ENCODE results near the gene CRIP1.

Gene CRIP1

DNA sequence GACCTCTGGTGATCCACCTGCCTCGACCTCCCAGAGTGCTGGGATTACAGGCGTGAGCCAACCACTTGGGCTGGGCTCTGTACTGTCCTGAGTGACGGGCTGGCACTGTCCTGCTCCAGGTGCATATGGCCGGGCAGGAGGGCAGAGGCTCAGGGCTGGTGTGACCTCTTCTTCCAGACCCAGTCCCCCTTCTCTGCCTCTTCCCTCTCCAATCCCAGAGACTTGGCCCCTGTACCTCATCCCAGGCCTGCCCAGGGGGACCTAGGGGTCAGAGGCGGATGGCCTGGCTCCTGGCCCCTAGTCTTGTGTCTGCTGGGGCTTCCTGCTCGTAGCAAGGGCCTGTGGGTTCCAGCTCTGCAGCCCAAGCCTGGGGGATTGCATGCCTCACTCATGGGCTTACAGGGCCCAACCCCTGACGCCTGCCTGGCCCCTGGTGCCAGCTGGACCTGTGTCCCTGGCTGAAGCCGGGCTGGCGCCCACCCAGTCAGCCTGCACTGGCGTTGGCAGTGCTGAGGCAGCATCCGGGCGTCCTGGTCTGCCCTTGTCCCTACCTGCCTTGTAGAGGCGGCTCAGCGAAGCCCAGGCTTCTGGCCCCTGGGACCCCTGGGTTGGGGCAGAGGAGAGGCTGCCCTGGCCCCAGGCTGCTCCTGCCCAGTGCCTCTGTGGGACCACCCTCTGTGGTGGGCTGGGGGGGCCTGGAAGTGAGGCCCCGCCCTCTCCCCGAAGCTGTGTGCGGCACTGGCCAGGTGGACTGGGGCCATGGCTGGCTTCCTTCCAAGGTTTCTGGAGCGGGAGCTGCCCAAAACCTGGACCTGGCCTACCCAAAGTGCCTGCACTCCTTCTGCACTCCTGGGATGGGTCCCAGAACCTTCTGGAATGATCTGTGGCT, 8.7 kb downstream of the CRIP1 start:
- no peak for DNase-seq

GRCh38 chr14:105495990-105496830, 9.5 kb downstream of the CRIP1 start:
- DNase-seq: no peak

DNA sequence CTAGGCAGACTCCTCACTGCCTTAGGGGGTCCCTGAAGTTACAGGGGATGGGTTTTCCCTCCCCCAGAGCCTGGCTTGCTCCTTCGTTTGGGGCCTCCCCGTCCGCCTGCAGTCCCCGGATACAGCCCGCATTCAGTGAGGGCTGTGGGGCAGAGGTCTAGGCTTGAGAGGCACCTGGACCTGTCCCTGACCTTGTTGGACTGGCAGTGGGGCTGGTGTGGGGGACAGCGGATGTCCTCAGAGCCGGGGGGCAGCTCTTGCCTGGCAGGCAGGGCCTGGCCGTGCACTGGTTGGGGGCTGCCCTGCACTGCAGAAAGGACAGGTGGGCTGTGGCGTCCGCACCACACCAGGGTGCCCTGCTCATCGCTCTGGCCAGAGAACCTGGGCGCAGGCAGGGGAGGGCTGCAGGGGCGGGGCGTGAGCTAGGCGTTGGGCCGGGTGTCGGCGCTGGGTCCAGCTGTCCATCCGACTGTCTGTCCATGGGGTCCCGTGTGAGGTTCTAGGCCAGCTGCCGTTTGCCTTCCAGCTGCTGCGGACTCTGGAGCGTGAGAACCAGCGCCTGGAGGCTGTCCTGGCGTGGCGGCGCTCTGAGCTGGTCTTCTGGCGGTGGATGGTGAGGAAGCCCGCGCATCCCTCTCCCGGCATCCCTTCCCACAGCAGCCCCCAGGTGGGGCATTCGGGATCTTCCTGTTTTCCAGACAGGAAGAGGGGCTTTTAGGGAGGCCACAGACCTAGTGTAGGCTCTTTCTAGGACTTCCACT, 10.3 kb downstream of the CRIP1 start:
- DNase-seq: no peak

DNA sequence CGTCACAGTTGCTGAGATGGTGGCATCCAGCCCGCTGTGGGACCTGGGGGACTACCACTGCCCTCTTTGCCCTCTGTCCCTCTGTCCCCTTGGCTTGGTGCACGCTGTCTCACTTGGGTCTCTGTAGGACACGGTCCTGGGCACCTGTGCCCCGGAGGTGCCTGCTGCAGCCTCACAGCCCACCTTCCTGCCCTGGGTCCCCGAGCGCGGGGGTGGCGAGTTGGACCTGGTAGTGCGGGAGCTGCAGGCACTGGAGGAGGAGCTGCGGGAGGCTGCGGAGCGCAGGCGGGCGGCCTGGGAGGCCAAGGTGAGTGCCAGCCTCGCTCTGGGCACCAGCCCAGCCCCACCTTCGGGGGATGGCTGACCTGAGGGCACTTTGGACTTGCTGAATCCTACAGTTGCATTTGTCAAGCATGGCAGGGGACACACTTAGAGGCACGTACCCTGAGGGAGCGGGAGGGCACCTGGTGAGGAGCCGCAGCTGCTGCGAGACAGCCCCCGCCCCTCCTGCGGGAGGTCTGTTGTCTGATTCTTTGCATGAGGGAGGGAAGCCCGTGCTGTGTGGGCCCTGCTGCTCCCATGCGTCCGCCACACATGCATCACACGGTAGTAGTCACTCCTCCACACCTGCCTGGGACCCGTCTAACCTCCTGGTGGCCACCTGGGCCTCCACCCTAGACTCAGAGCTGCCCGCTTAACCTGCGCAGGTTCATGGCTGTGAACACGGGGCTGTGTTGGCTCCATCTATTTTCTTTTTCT, 11.2 kb downstream of the CRIP1 start:
- DNase-seq: no peak

DNA sequence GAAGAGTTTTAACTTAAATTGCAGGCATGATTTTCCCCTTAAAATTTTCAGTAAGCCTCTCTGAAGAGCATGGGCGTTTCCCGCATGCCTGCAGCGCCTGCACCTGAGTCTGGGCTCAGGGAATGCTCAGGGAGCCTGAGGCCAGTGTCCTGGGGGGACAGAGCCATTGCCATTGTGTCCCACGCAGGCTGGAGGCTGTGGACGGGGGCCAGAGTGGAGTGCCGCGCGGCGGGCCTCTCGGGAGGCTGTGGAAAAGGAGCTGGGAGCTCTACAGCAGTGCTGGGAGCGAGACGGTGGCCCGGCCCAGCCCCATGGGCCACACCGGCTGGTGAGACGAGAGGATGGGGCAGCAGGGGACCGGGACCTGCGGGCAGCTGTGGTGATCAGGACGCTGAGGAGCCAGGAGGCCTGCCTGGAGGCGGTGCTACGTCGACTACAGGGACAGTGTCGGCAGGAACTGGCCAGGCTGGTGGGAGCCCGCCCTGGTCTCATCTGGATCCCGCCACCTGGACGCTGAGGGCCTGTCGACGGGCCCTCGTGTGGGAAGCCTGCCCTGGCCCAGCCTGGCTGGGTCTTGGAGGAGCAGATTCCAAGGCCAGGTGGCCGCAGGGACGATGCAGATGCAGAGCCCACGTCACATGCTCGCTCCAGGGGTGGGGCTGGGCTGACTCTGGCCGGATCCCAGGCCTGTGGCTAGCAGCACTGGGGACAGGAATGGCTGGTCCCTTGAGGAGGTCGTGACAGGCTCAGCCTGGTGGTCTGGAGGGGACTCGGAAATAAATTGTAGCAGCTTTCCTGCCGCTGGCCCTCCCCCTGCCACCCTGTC, 12.0 kb downstream of the CRIP1 start:
- no peak for DNase-seq

GRCh38 chr14:105499256-105500035, 12.8 kb downstream of the CRIP1 start:
- no peak for DNase-seq

DNA sequence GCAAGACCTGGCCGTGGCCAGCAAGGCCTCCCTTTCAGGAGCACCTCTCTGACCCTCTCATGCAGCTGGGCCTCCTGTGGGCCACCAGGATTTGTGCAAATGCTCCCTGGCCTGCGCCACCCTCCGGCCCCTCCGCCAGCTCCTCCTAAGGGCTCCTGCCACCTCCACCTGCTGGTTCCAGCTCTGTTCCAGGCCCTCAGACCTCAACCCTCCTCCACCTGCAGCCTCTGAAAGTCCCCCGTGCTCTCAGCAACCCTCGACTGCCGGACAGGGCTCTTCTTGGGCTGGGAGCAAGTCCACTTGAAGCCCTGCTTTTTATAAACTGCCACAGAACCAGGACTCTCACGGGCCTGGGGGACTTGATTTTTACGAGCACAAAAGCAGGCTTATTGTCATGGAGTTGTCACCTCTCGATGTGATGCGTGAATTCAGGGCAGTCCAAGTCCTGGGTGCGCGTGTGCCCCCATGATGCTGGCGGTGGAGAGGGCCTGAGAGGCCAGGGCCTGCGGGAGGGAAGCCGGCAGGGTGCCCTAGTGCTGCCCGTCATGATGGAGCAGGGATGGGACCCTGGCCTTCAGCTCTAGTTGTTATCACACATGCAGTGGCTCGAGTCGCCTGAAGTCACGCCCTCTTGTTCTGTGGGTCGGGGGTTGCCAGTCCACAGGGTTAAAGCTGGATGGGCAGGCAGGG, 13.5 kb downstream of the CRIP1 start:
- no peak for DNase-seq

DNA sequence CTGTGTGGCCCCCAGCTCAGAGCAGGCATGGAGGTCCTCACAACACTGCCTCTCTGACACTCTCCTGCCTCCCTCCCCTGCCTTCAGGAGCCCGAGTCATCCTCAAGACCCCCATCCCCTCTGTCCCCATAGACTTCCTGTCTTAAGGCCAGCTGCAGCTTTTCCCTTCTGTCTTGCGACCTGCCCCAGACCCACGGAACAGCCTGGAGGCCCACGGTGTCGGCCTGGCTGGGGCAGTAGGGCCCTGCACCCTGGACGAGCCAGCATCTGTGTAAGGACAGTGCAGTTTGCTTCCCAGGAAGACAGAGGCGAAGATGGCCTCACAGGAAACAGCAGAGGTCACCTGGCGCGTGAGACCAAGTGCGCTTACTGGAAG, 14.0 kb downstream of the CRIP1 start:
- no peak for DNase-seq

GRCh38 chr14:105501504-105502291, 15.0 kb downstream of the CRIP1 start:
- DNase-seq: no peak

GRCh38 chr14:105502446-105503295, 16.0 kb downstream of the CRIP1 start:
- DNase-seq: no peak

DNA sequence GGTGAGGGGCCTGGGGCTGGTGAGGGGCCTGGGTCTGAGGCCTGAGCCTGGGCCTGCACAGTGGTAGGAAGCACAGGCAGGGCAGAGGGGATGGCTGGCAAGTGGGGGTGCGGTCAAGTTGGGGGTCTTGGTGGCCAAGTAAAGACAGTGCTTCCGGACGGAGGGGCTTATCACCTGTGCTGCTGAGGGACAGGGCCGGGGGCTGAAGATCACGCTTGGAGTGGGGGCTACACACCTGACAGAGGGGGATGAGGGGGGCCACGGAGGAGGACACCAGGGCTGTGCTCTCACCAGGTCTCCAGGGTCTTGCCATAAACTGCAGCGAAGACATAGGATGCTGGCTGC, 16.6 kb downstream of the CRIP1 start:
- DNase-seq: no peak

- DNase-seq: no peak
These were observed 17.4 kb downstream of the CRIP1 start for GRCh38 chr14:105503935-105504692.

DNA sequence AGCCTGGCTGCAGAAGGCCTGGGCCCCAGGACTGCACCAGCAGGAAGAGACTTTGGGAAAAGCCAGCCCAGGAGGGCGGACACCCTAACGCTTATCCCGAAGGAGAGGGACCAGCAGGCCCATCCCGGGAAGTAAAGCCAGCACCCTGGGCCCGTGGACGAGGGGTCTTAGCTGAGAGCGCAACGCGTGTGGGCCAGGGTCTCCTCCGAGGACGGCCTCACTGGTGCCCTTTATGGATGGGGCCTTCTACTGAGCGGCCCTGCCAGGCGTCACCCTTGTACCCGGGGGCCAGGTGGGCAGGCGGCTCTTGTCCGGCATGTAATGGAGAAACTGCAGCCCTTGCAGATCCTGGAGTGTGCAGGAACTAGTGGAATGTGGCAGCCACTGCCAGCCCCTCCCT, 18.4 kb downstream of the CRIP1 start:
- DNase-seq: no peak

GRCh38 chr14:105507247-105507646, 20.6 kb downstream of the CRIP1 start:
- DNase-seq: no peak

- no peak for DNase-seq
These were observed 21.4 kb downstream of the CRIP1 start for GRCh38 chr14:105508069-105508468.

- DNase-seq: no peak
These were observed 21.9 kb downstream of the CRIP1 start for GRCh38 chr14:105508601-105509000.

- no peak for DNase-seq
These were observed 30.4 kb downstream of the CRIP1 start for GRCh38 chr14:105517096-105517495.

Data from stimulated activated CD4-positive, alpha-beta T cell treated with anti-CD3 and anti-CD28 coated beads, Interleukin-1b, Interleukin-23, amount 100 ng/mL, for 48 hours (primary cell).